Colonic mucosa (tissue), 4 donors: ENCODE results near the gene POU6F2. TPM values are rescaled to one million over a fixed set of nuclear protein-coding genes. Genes with fewer than 3 reads are reported as not detected.

Source experiments
- DNase-seq: peaks from one replicate; pipeline ENCODE4 v3.0.0-alpha.2; 2020
- H3K27ac ChIP-seq: fragments of 200-600 bp; one replicate; pipeline ENCODE4 v1.8.0; 2021
- H3K27me3 ChIP-seq: fragments of 200-600 bp; one replicate; pipeline ENCODE4 v1.8.0; 2021
- H3K36me3 ChIP-seq: fragments of 200-600 bp; one replicate; pipeline ENCODE4 v1.8.0; 2021
- H3K4me1 ChIP-seq: fragments of 200-600 bp; one replicate; pipeline ENCODE4 v1.8.0; 2021; ENCODE audit warnings: mild to moderate bottlenecking
- H3K4me3 ChIP-seq: fragments of 200-600 bp; one replicate; pipeline ENCODE4 v1.8.0; 2021
- H3K9ac ChIP-seq, 2 donors: one replicate each; pipeline ENCODE4 v1.7.0; 2013; ENCODE audit warnings: control low read depth in 2 of 2, low read depth in 2 of 2, low read length in 2 of 2
- H3K9me3 ChIP-seq: fragments of 200-600 bp; one replicate; pipeline ENCODE4 v1.8.0; 2021
- intact Hi-C: fragments of 100-400 bp; cut with DNase I; formaldehyde crosslinking; loops from one replicate; pipeline ENCODE4 v1.14.1; 2022
- total RNA-seq, 2 donors: library from RNA; stranded (reverse); fragmentation: NEBNext Ultra II Directional in 1 of 2; extraction: Animal tissue kit (Norgen Biotek cat#: 25700) in 1 of 2; gene quantifications; one replicate each; pipeline ENCODE4 v1.2.1, GENCODE V29; 2021
- TF ChIP-seq, protein P1 (sequence below): fragments of 200-600 bp; IDR thresholded peaks from one replicate; pipeline ENCODE4 v1.8.0; 2022; ENCODE audit warnings: antibody characterized with exemption, mild to moderate bottlenecking
- donor health status: healthy.
- donor health status: DM: no; HTN: no; CAD: no.
- donor health status: DM: no; HTN: no; CAD: no.

POU6F2 gene
- total RNA-seq, 2 donors from 2014 or later: 1.3 TPM; not detected in 1

DNA sequence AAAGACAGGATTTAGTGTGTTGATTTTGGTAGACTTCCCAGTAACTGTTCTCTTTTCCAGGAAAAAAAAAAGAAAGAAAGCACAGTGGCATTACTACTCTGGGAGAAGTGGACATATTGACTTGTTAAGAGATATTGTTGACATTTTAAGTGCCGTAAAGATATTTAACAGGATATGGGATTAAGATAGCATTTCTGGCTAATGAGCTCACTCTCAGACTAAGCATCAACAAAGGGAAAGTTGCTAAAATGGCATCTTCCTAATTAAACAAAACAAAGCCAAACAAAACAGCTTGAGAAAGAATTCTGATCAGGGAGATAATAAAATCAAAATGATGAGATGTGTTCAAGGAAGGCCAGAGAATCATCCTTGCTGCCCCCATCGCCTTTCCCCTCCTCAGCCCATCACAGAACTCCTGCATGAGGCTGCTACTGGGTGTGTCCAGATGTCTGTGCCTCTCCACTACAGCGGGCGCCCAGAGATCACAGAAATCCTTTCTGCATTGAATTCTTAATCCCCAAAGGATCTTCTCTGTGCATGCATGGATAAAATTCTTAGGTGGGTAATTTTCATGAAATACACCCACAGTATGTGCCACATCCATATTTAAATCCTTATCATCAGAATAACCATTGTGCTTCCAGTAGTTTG is 270.5 kb downstream of the POU6F2 start:
- Histone ChIP-seq H3K9ac (no peak overlapping the region), H3K27me3 (no peaks in the 10 kb centered on the region), H3K27ac (no peak overlapping the region), H3K36me3 (no peaks in the 10 kb centered on the region), H3K4me1 (no peaks in the 10 kb centered on the region), H3K4me3 (no peak overlapping the region), H3K9me3 (no peaks in the 10 kb centered on the region)
- DNase-seq: no peak
- intact Hi-C loops: no loop called here
- TF ChIP-seq, protein P1, sequence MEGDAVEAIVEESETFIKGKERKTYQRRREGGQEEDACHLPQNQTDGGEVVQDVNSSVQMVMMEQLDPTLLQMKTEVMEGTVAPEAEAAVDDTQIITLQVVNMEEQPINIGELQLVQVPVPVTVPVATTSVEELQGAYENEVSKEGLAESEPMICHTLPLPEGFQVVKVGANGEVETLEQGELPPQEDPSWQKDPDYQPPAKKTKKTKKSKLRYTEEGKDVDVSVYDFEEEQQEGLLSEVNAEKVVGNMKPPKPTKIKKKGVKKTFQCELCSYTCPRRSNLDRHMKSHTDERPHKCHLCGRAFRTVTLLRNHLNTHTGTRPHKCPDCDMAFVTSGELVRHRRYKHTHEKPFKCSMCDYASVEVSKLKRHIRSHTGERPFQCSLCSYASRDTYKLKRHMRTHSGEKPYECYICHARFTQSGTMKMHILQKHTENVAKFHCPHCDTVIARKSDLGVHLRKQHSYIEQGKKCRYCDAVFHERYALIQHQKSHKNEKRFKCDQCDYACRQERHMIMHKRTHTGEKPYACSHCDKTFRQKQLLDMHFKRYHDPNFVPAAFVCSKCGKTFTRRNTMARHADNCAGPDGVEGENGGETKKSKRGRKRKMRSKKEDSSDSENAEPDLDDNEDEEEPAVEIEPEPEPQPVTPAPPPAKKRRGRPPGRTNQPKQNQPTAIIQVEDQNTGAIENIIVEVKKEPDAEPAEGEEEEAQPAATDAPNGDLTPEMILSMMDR: no peak

DNA sequence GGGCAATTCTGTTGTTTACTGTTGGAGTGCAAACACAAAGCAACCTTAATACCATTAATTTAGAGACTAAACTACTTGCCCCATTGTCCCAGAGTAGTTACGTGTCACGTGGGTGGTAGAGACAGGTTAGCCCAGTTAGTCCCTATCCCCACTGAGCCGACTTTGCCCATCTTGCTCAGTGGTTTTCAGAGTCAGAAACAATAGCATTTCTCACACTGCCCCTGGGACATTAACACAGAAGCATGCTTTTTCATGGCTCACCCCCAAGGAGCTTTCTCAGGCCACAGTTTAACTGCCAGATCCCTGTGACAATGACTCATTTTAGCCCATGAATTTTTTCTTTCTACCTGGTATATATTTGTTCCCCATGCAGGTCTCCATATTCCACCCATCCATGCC is 271.0 kb downstream of the POU6F2 start:
- no peak for DNase-seq
- Histone ChIP-seq H3K4me1 (no peaks in the 10 kb centered on the region), H3K27ac (no peak overlapping the region), H3K9me3 (no peaks in the 10 kb centered on the region), H3K36me3 (no peaks in the 10 kb centered on the region), H3K27me3 (no peaks in the 10 kb centered on the region), H3K4me3 (no peak overlapping the region), H3K9ac (no peak overlapping the region)
- intact Hi-C loops: no loop called here
- TF ChIP-seq, protein P1: no peak

DNA sequence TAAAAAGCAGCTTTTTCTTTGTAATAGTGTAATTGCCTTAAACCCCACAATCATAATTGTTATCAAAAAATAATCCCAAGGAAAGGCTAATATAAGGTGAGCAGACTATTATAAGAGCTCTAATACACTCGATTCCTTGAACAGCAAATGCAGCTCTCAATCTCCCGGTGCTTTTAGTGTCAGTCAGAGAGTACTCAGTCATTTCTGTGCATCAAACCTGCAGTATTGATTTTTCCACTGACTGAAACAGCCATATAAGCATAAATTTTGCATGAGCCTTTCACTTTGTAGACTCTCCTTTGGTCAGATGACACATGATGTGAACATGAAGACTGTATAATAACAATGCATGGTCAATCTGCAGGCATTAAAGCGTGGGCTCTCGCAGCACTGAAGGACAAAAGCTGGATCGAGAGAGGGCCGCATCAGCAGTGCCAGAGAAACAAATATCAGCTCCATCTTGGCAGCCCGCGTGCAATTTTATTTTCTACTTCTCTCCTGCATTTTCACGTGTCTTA is 272.0 kb downstream of the POU6F2 start:
- no peaks in the 10 kb centered on the region for H3K36me3 ChIP-seq
- no peak overlapping the region for H3K4me3 ChIP-seq
- DNase-seq: no peak
- intact Hi-C loops: no loop called here
- no peak overlapping the region for H3K9ac ChIP-seq
- H3K9me3 ChIP-seq: no peaks in the 10 kb centered on the region
- H3K27ac ChIP-seq: no peak overlapping the region
- no peaks in the 10 kb centered on the region for H3K27me3 ChIP-seq
- TF ChIP-seq, protein P1: no peak
- H3K4me1 ChIP-seq: no peaks in the 10 kb centered on the region

DNA sequence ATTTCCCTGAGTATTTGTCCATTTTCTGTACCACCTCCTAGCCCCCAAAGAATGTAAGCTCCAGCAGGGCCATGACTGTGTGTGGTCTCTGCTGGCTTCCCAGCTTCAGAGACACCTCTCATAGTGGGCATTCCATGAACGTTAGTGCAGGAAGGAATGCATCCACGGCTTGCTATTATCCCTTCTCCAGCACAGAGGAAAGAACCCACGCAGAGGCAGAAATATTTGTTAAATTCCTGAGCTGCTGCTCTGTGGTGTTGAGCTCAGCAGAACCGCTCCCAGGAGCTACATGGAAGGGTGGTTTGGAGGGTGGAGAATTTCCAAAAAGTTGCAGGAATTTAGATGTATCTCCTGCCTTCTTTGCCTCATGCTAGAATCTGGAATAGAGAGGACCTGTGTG is 275.2 kb downstream of the POU6F2 start:
- intact Hi-C loops: no loop called here
- H3K9ac ChIP-seq: no peak overlapping the region
- no peaks in the 10 kb centered on the region for H3K36me3 ChIP-seq
- H3K4me1 ChIP-seq: no peaks in the 10 kb centered on the region
- no peaks in the 10 kb centered on the region for H3K9me3 ChIP-seq
- H3K4me3 ChIP-seq: no peak overlapping the region
- H3K27me3 ChIP-seq: no peaks in the 10 kb centered on the region
- DNase-seq: no peak
- no peak overlapping the region for H3K27ac ChIP-seq
- TF ChIP-seq, protein P1: no peak

DNA sequence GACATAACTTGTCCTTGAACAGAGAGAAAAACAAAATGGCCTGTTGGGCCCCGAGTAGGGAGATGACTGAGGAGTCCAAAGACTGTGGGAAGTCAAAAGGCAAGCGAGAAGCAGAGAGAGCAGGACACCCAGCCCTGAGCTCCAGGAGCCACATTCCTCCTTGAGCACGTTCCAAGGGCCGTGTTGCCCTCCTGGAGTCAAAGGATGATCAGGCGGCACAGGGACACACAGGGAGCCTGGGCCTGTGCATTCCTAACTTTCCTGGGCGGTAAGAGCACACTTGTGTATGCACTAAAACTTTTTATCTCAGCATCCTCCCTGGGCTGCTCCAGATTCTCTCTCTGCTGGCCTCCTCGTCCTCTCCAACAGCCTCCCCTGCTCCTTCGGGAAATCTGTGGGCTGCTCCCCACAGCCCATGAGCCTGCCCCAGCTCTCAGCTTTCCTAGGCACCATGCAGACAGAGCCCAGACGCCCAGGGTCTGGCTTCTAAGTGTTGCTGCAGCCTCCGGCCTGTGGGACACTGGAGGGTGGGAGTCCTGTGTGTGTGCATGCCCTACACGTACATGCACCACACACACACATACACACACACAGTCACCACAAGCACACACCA is 281.8 kb downstream of the POU6F2 start:
- H3K27ac ChIP-seq: no peak overlapping the region
- TF ChIP-seq, protein P1: no peak
- no peaks in the 10 kb centered on the region for H3K27me3 ChIP-seq
- intact Hi-C loops: no loop called here
- H3K9ac ChIP-seq: no peak overlapping the region
- H3K36me3 ChIP-seq: no peaks in the 10 kb centered on the region
- no peaks in the 10 kb centered on the region for H3K4me1 ChIP-seq
- no peaks in the 10 kb centered on the region for H3K9me3 ChIP-seq
- DNase-seq: no peak
- no peak overlapping the region for H3K4me3 ChIP-seq
